Skeletal muscle satellite cell (primary cell): Measurements from ENCODE around the gene ROPN1L.
"Not testable (repeated sequence)": the region's sequence is repeated elsewhere in the genome, so short reads cannot be mapped to it uniquely, and the experiment has no call there.

Experiments used
- H3K27me3 ChIP-seq: 2 replicates; pipeline ENCODE4 v1.7.0; 2013; ENCODE audit warnings: low read length; ENCODE audit not compliant: control insufficient read depth, insufficient read depth
- H3K36me3 ChIP-seq: 2 replicates; pipeline ENCODE4 v1.7.0; 2013; ENCODE audit warnings: mild to moderate bottlenecking, control low read depth, low read length; ENCODE audit not compliant: insufficient read depth
- H3K4me1 ChIP-seq: 2 replicates; pipeline ENCODE4 v1.7.0; 2013; ENCODE audit warnings: low read length; ENCODE audit not compliant: control insufficient read depth, insufficient read depth
- H3K4me2 ChIP-seq: 2 replicates; pipeline ENCODE4 v1.7.0; 2013; ENCODE audit warnings: mild to moderate bottlenecking, low read length
- H3K4me3 ChIP-seq: 2 replicates; pipeline ENCODE4 v1.7.0; 2013; ENCODE audit warnings: low read length
- H3K9ac ChIP-seq: 2 replicates; pipeline ENCODE4 v1.7.0; 2013; ENCODE audit warnings: mild to moderate bottlenecking, low read depth, low read length, moderate library complexity
- H3K9me3 ChIP-seq: replicated peaks from 2 replicates; pipeline ENCODE4 v1.7.0; 2013; ENCODE audit warnings: mild to moderate bottlenecking, control low read depth, low read length

ROPN1L gene

DNA sequence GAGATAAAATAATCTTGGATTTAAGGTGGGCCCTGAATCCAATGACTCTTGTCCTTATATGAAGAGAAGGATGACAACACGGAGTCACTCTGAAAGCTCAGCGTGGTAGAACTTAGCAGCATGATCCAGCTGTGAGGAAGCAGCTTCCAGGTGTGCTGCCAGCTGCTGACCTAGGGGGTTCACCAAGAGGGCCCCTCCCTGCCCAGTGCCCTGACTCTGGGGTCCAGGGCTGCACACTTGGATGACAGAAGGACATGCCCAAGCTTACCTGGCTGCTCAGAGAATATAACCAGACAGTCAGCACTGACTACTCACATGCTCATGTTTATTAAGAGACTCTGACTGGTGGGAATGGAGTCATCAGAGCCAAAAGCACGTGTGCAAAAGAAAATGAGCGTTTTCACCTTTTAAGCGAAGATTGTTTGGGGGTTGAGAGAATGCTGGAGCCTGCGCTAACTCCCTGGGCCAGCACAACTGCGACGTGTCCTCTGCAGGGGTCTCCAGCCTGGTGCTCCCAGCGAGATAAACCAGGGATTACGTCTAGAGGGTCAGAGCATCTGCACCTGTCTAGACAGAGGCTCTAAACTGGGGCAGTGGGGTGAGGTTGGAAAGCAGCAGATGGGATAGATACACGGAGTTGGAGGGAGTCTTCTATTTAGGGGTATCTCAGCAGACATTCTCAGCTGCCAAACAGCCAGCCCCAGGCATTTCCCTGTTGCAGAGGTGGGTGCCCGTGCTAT, 41.3 kb downstream of the ROPN1L start:
- Histone ChIP-seq H3K4me2 (no peak overlapping the region), H3K36me3 (no peaks in the 10 kb centered on the region), H3K9me3 (no peaks in the 10 kb centered on the region), H3K4me1 (peaks cover 25% of the 10 kb centered on the region), H3K4me3 (no peak overlapping the region), H3K9ac (no peak overlapping the region), H3K27me3 (peaks cover under 1% of the 10 kb centered on the region)

DNA sequence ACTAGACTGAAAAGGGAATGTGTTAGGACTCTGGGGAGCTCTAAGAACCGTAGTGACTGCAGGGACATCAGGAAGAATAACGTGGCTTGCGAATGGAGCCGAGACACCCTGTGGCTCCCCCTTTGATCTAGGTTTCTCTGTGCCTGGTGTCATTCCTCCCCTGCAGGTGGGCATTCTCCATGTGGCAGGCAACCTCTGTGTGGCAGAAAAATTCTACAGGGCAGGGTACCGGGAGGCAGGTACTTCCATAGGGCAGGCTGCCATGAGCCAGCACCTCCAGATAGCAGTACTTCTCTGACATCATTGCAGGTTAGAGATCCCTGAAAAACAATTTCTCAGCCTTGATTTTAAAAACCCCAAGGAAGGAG, 43.1 kb downstream of the ROPN1L start:
- H3K4me3 ChIP-seq: no peak overlapping the region
- no peak overlapping the region for H3K9ac ChIP-seq
- no peak overlapping the region for H3K4me2 ChIP-seq
- H3K4me1 ChIP-seq: peaks cover 8% of the 10 kb centered on the region
- H3K27me3 ChIP-seq: peaks cover 9% of the 10 kb centered on the region
- no peaks in the 10 kb centered on the region for H3K9me3 ChIP-seq
- no peaks in the 10 kb centered on the region for H3K36me3 ChIP-seq

DNA sequence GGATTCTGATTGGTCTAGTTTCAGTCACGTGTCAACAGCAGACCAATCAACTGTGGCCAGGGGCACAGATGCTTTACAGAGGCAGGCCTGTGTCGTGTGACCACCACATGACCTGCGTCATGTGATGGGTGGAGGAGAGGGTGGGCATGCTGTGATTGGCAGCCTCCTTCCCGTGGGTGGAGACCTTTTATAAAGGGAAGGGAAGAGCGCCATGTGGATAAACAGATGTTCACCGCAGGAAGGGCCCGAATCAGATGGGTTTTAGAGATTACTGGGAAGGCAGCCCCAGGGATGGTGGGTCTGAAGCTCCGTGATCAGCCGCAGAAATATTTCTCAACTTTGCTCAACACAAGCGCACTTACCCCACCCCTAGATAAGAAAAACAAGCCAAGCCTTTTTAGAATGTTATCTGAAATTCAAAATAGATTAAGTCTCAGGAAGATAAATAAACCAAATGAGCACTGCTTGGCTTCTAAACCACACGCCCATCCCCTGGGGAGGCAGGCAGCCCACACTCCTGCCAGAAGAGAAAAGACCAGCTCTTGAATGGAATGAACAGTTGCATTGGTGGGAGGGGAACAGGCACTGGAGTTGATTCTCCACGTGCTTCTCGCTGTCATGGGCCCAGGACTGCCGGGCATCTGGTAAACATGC, 43.6 kb downstream of the ROPN1L start:
- Histone ChIP-seq H3K9me3 (no peaks in the 10 kb centered on the region), H3K4me3 (no peak overlapping the region), H3K27me3 (peaks cover 9% of the 10 kb centered on the region), H3K4me2 (no peak overlapping the region), H3K9ac (no peak overlapping the region), H3K4me1 (peaks cover 8% of the 10 kb centered on the region), H3K36me3 (no peaks in the 10 kb centered on the region)

- H3K4me3 ChIP-seq: no peak overlapping the region
- peaks cover 8% of the 10 kb centered on the region for H3K4me1 ChIP-seq
- H3K9ac ChIP-seq: no peak overlapping the region
- no peaks in the 10 kb centered on the region for H3K9me3 ChIP-seq
- H3K36me3 ChIP-seq: no peaks in the 10 kb centered on the region
- H3K27me3 ChIP-seq: peaks cover 16% of the 10 kb centered on the region
- H3K4me2 ChIP-seq: no peak overlapping the region
These were observed 44.2 kb downstream of the ROPN1L start for GRCh38 chr5:10485897-10486296.

DNA sequence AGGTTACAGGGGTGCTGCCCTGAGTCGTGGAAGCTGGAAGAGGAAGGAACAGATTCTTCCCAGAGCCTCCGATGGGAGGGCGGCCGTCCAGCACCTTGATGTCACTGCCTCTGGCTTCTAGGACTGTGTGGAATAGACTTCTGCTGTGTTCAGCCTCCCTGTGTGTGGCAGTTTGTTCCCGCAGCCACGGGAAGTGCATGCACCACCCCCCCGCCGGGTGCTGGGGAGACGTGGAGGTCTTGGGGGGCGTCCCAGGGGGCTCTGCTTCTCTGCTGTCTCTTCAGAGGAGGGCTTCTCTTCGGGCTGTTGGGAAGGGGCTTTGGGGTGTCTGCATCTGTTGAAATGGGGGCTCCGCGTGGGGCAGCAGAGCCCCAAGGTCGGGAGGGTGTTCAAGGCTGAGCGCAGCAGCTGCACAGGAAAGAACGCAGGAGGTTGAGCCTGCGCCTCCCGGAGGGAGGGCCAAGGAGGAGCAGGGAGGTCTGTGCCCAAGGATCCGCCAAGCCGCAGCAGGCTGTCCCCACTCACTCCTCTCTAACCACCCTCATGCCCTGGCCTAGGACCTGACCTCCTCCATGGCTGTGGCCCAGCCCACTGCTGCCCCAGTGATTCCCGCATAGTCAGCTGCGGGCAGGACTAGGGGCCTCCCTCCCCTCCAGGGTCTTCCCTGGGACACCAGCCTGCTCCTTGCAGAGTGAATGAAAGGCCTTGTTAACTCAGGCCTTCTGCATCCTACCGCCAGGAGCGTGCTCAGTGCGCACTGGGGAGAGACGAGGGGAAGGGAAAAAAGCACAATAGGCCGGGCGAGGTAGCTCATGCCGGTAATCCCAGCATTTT, 45.0 kb downstream of the ROPN1L start:
- H3K4me2 ChIP-seq: no peak overlapping the region
- no peaks in the 10 kb centered on the region for H3K9me3 ChIP-seq
- H3K27me3 ChIP-seq: peaks cover 17% of the 10 kb centered on the region
- peaks cover 8% of the 10 kb centered on the region for H3K4me1 ChIP-seq
- H3K36me3 ChIP-seq: no peaks in the 10 kb centered on the region
- H3K4me3 ChIP-seq: no peak overlapping the region
- H3K9ac ChIP-seq: no peak overlapping the region

- H3K27me3 ChIP-seq: peaks cover 21% of the 10 kb centered on the region
- H3K9ac ChIP-seq: no peak overlapping the region
- H3K4me3 ChIP-seq: no peak overlapping the region
- no peaks in the 10 kb centered on the region for H3K36me3 ChIP-seq
- H3K4me1 ChIP-seq: peaks cover 8% of the 10 kb centered on the region
- no peak overlapping the region for H3K4me2 ChIP-seq
- H3K9me3 ChIP-seq: no peaks in the 10 kb centered on the region
These were observed 46.5 kb downstream of the ROPN1L start for GRCh38 chr5:10488144-10488543.

GRCh38 chr5:10489810-10490426, 48.2 kb downstream of the ROPN1L start:
- Histone ChIP-seq H3K27me3 (peaks cover 21% of the 10 kb centered on the region), H3K4me2 (no peak overlapping the region), H3K36me3 (no peaks in the 10 kb centered on the region), H3K9me3 (no peaks in the 10 kb centered on the region), H3K4me3 (no peak overlapping the region), H3K4me1 (peaks cover 8% of the 10 kb centered on the region), H3K9ac (no peak overlapping the region)

- Histone ChIP-seq H3K4me1 (peaks cover 5% of the 10 kb centered on the region), H3K36me3 (no peaks in the 10 kb centered on the region), H3K27me3 (peaks cover 21% of the 10 kb centered on the region), H3K4me2 (no peak overlapping the region), H3K4me3 (no peak overlapping the region), H3K9ac (no peak overlapping the region), H3K9me3 (no peaks in the 10 kb centered on the region)
These were observed 49.4 kb downstream of the ROPN1L start for GRCh38 chr5:10490927-10491672.

DNA sequence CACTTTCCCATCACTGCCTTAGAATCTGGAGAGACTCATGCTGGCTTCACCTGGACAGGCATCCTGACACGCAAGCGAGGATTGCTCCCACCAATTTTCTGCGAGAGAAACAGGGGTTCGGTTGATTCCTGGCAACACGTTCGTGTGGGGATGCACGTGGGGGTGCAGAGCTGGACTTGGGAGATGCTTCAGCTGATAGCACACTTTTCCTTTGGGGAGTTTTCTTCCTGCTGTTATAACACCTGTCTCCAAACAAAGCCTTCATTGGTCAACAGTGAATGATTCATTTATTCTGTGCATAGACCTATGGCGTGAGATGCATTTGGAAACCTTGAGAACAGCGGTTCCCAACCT, 50.0 kb downstream of the ROPN1L start:
- Histone ChIP-seq H3K9me3 (no peaks in the 10 kb centered on the region), H3K9ac (no peak overlapping the region), H3K4me3 (no peak overlapping the region), H3K36me3 (no peaks in the 10 kb centered on the region), H3K4me2 (no peak overlapping the region), H3K27me3 (peaks cover 21% of the 10 kb centered on the region), H3K4me1 (peaks cover 5% of the 10 kb centered on the region)

- no peak overlapping the region for H3K9ac ChIP-seq
- no peaks in the 10 kb centered on the region for H3K9me3 ChIP-seq
- peaks cover 15% of the 10 kb centered on the region for H3K27me3 ChIP-seq
- no peak overlapping the region for H3K4me3 ChIP-seq
- no peaks in the 10 kb centered on the region for H3K36me3 ChIP-seq
- H3K4me1 ChIP-seq: no peaks in the 10 kb centered on the region
- no peak overlapping the region for H3K4me2 ChIP-seq
These were observed 52.2 kb downstream of the ROPN1L start for GRCh38 chr5:10493884-10494283.

GRCh38 chr5:10494497-10494896, 52.8 kb downstream of the ROPN1L start:
- H3K4me1 ChIP-seq, H3K9ac ChIP-seq: not testable (repeated sequence)
- peaks cover 18% of the 10 kb centered on the region for H3K27me3 ChIP-seq

More at GRCh38 chr5:10494497-10494896, 52.8 kb downstream of the ROPN1L start:
- H3K36me3 ChIP-seq, H3K9me3 ChIP-seq, H3K4me2 ChIP-seq, H3K4me3 ChIP-seq: not testable (repeated sequence)
